Measurements from ENCODE around the gene SORBS1. TPM values are rescaled to one million over a fixed set of nuclear protein-coding genes. Genes with fewer than 3 reads are reported as not detected.

SORBS1 gene
- total RNA-seq, 1 donor from 2014 or later = 58.2 TPM

GRCh38 chr10:95297402-95297801, 263.8 kb downstream of the SORBS1 start:
- TF ChIP-seq, protein P1, sequence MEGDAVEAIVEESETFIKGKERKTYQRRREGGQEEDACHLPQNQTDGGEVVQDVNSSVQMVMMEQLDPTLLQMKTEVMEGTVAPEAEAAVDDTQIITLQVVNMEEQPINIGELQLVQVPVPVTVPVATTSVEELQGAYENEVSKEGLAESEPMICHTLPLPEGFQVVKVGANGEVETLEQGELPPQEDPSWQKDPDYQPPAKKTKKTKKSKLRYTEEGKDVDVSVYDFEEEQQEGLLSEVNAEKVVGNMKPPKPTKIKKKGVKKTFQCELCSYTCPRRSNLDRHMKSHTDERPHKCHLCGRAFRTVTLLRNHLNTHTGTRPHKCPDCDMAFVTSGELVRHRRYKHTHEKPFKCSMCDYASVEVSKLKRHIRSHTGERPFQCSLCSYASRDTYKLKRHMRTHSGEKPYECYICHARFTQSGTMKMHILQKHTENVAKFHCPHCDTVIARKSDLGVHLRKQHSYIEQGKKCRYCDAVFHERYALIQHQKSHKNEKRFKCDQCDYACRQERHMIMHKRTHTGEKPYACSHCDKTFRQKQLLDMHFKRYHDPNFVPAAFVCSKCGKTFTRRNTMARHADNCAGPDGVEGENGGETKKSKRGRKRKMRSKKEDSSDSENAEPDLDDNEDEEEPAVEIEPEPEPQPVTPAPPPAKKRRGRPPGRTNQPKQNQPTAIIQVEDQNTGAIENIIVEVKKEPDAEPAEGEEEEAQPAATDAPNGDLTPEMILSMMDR (IDR thresholded peaks at IDR 0.05) = no peak
- peaks cover 17% of the 10 kb centered on the region for H3K4me1 ChIP-seq
- no peak for ATAC-seq
- no peak overlapping the region for H3K27ac ChIP-seq
- H3K27me3 ChIP-seq (ENCODE audit: low read depth) = no peaks in the 10 kb centered on the region
- no peaks in the 10 kb centered on the region for H3K36me3 ChIP-seq
- no peak for DNase-seq
- no peak overlapping the region for H3K4me3 ChIP-seq
- H3K9me3 ChIP-seq = no peaks in the 10 kb centered on the region
- intact Hi-C loops (cut with DNase I) = no loop called here

DNA sequence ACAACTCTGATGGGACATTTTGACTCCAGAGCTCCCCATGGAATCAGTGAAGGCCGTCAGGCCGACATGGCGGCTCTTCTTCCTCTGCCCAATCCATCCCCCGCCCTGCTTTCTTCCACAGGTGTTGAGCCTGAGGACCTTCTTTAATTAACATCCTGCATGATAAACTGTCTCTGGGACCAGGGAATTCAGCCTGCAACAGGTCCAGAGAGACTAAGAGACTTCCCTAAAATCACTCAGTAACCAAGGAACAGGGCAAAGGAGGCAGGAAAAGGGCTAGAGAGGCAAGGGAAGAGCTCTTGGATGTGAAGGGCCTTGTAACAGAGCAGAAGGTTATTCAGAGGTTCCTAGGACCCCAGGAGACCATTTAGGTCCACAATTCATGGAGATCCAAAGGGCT, 264.4 kb downstream of the SORBS1 start:
- Histone ChIP-seq H3K36me3 (no peaks in the 10 kb centered on the region), H3K4me1 (peaks cover 17% of the 10 kb centered on the region), H3K9me3 (no peaks in the 10 kb centered on the region), H3K4me3 (no peak overlapping the region), H3K27ac (no peak overlapping the region), H3K27me3 (ENCODE audit: low read depth) (no peaks in the 10 kb centered on the region)
- DNase-seq = no peak
- intact Hi-C loops (cut with DNase I) = no loop called here
- TF ChIP-seq, protein P1 (IDR thresholded peaks at IDR 0.05) = no peak
- ATAC-seq = no peak

GRCh38 chr10:95295031-95295755, 266.0 kb downstream of the SORBS1 start:
- Histone ChIP-seq H3K9me3 (no peaks in the 10 kb centered on the region), H3K27me3 (ENCODE audit: low read depth) (no peaks in the 10 kb centered on the region), H3K27ac (peak overlapping the region; percentile 70), H3K4me1 (peaks cover 24% of the 10 kb centered on the region), H3K36me3 (no peaks in the 10 kb centered on the region), H3K4me3 (peak overlapping the region; percentile 55)
- DNase-seq (peak; percentile 78), ATAC-seq (peak; percentile 49 to 61)
- TF ChIP-seq, protein P1 (IDR thresholded peaks at IDR 0.05) = no peak
- intact Hi-C loops (cut with DNase I) = no loop called here

DNA sequence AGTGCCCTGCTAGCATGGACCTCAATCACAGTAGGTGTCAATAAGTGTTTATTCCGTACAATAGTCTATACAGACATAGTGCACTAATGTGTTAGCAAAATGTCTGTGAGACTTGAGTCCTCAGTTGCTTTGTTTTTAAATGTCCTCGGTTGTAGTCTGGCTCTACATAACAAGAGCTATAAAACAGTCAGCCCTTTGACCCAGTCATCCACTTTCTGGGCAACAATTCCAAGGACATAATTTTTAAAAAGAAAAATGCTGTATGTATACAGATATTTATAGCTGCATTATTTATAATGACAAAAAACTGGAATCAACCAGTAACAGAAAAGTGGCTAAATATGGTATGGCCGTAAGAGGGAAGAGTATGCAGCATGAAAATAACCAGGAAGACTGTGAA, 267.5 kb downstream of the SORBS1 start:
- TF ChIP-seq, protein P1 (IDR thresholded peaks at IDR 0.05) = no peak

DNA sequence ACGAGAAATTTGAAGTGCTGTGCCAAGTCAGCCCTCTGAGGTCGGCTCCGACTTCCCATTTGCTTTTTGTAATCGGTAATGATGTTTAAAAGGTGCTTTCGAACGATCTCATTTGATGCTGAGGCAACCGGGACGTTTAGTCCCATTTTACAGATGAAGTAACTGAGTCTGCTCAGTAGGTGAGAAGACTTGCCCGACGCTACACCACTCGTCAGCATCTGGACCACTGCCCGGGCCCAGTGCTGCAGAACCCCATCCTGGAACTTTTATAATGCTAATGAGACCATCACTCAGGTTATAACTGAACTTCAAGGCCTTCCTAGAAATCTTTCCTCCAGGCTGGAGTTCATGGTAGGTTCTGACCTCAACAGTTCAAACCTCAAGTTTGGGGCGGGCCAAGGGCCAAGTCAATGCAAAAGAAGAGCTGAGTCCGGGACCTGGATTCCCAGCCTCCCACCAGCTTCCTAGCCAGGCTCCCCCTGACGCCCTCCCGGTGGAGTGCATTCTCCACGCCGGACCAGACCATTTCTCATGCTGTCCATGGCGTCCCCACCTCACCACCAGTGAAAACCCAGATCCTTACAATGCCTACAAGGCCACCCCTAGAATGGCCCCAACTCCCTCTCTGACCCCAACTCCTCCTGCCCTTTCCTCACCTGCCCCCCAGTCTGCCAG, 269.7 kb downstream of the SORBS1 start:
- TF ChIP-seq, protein P1 (IDR thresholded peaks at IDR 0.05) = no peak
- Histone ChIP-seq H3K27me3 (ENCODE audit: low read depth) (no peaks in the 10 kb centered on the region), H3K9me3 (no peaks in the 10 kb centered on the region), H3K36me3 (no peaks in the 10 kb centered on the region), H3K27ac (peak overlapping the region; percentile 96), H3K4me1 (peaks cover 51% of the 10 kb centered on the region), H3K4me3 (peak overlapping the region; percentile 79)
- DNase-seq (no peak), ATAC-seq (no peak)
- intact Hi-C loops (cut with DNase I) = no loop called here

More for the DNA sequence above, 267.5 kb downstream of the SORBS1 start:
- no peak overlapping the region for H3K27ac ChIP-seq
- H3K27me3 ChIP-seq (ENCODE audit: low read depth) = no peaks in the 10 kb centered on the region
- H3K4me3 ChIP-seq = no peak overlapping the region
- H3K9me3 ChIP-seq = no peaks in the 10 kb centered on the region
- peaks cover 30% of the 10 kb centered on the region for H3K4me1 ChIP-seq
- no peak for DNase-seq
- no peak for ATAC-seq
- H3K36me3 ChIP-seq = no peaks in the 10 kb centered on the region
- intact Hi-C loops (cut with DNase I) = no loop called here

Measured in lower lobe of right lung (tissue), 2 donors.